SK-N-SH (cell line): ENCODE results near the gene CSNK2A1. TPM values are rescaled to one million over a fixed set of nuclear protein-coding genes. Genes with fewer than 3 reads are reported as not detected.

Source experiments
- CTCF ChIA-PET: fragments of 300-600, 350-600 bp; formaldehyde crosslinking; extraction: SDS; loops from one replicate; lab custom pipeline; 2021; lab: Yijun Ruan, JAX
- POLR2A ChIA-PET: fragments of 350-600 bp; sonication (Branson Sonifier 250); formaldehyde crosslinking; extraction: SDS; loops from one replicate; lab custom pipeline; 2020; ENCODE audit warnings: antibody characterized with exemption, inconsistent platforms; lab: Yijun Ruan, JAX
- DNase-seq: peaks from one replicate; pipeline ENCODE4 v3.0.0; 2012
- H2AFZ ChIP-seq: fragments of 200-600 bp; sonication (generic); 2 replicates; pipeline ENCODE4 v1.8.1; 2016; ENCODE audit warnings: antibody characterized with exemption, mild to moderate bottlenecking, low read depth
- H3F3A ChIP-seq: fragments of 200-600 bp; sonication (generic); replicated peaks from 2 replicates; pipeline ENCODE3; 2016; ENCODE audit warnings: antibody characterized with exemption, mild to moderate bottlenecking; ENCODE audit not compliant: insufficient read depth
- H3K27ac ChIP-seq, 2 experiments: fragments of 200-500 bp in 1 of 2; fragments of 200-600 bp in 1 of 2; sonication (Bioruptor generic) in 1 of 2; sonication (generic), shearing (Covaris generic) in 1 of 2; 2 replicates each; pipeline versions ENCODE4 v1.5.1 to v1.6.1; 2014 to 2016; ENCODE audit warnings: low read depth in 2 of 2, inconsistent platforms in 1 of 2, low read length in 1 of 2, mild to moderate bottlenecking in 1 of 2, mixed read lengths in 1 of 2
- H3K27me3 ChIP-seq: fragments of 200-600 bp; sonication (generic), shearing (Covaris generic); 2 replicates; pipeline ENCODE4 v1.6.1; 2016; ENCODE audit warnings: mixed run types; ENCODE audit not compliant: insufficient read depth
- H3K36me3 ChIP-seq, 2 experiments: fragments of 200-500 bp in 1 of 2; fragments of 200-600 bp in 1 of 2; sonication (Bioruptor generic) in 1 of 2; sonication (generic) in 1 of 2; replicated peaks in 1 of 2; 2 replicates each; pipeline versions ENCODE3 to v1.5.1; 2014 to 2016; ENCODE audit warnings: low read length in 1 of 2, mild to moderate bottlenecking in 1 of 2; ENCODE audit not compliant: insufficient read depth in 2 of 2, control insufficient read depth in 1 of 2
- H3K4me1 ChIP-seq, 2 experiments: fragments of 200-500 bp in 1 of 2; fragments of 200-600 bp in 1 of 2; sonication (Bioruptor generic) in 1 of 2; sonication (generic), shearing (Covaris generic) in 1 of 2; 2 replicates each; pipeline versions ENCODE4 v1.5.1 to v1.6.1; 2014 to 2016; ENCODE audit warnings: low read depth in 1 of 2, low read length in 1 of 2, mixed run types in 1 of 2; ENCODE audit not compliant: insufficient read depth in 2 of 2, control insufficient read depth in 1 of 2
- H3K4me2 ChIP-seq: fragments of 200-600 bp; sonication (generic), shearing (Covaris generic); 2 replicates; pipeline ENCODE4 v1.6.1; 2017; ENCODE audit warnings: mixed run types
- H3K4me3 ChIP-seq, 2 experiments: fragments of 200-500 bp in 1 of 2; fragments of 200-600 bp in 1 of 2; sonication (Bioruptor generic) in 1 of 2; sonication (generic), shearing (Covaris generic) in 1 of 2; 2 replicates each; pipeline versions ENCODE4 v1.5.1 to v1.8.1; 2014 to 2016; ENCODE audit warnings: low read depth in 2 of 2, inconsistent platforms in 1 of 2, low read length in 1 of 2, mild to moderate bottlenecking in 1 of 2, mixed read lengths in 1 of 2, moderate library complexity in 1 of 2
- H3K79me2 ChIP-seq: fragments of 200-600 bp; sonication (generic); 2 replicates; pipeline ENCODE4 v1.8.1; 2017; ENCODE audit warnings: mild to moderate bottlenecking; ENCODE audit not compliant: insufficient read depth
- H3K9ac ChIP-seq: fragments of 200-600 bp; sonication (generic); 2 replicates; pipeline ENCODE4 v1.6.1; 2017; ENCODE audit warnings: mixed run types
- H3K9me2 ChIP-seq: fragments of 200-600 bp; sonication (generic); 2 replicates; pipeline ENCODE4 v1.6.1; 2017; ENCODE audit warnings: mixed run types
- H3K9me3 ChIP-seq: fragments of 200-600 bp; sonication (generic); 2 replicates; pipeline ENCODE4 v1.6.1; 2017; ENCODE audit warnings: mixed run types, mild to moderate bottlenecking, moderate library complexity
- H4K20me1 ChIP-seq: fragments of 200-600 bp; sonication (generic); 2 replicates; pipeline ENCODE4 v1.6.1; 2017; ENCODE audit warnings: mild to moderate bottlenecking, mixed run types; ENCODE audit not compliant: insufficient read depth
- ELF1 ChIP-seq: IDR thresholded peaks from 2 replicates; pipeline ENCODE4 v1.4.0; 2012
- GATA2 ChIP-seq: sonication (generic); formaldehyde crosslinking; IDR thresholded peaks from 2 replicates; pipeline ENCODE4 v1.5.0; 2020; ENCODE audit warnings: mild to moderate bottlenecking, missing genetic modification reagents
- IRF3 ChIP-seq: fragments of 150-350 bp; IDR thresholded peaks from 2 replicates; pipeline ENCODE4 v1.6.1; 2016; ENCODE audit warnings: mild to moderate bottlenecking, low read depth, low read length
- JUND ChIP-seq: IDR thresholded peaks from 2 replicates; pipeline ENCODE4 v1.4.0; 2012
- MEF2A ChIP-seq: IDR thresholded peaks from 2 replicates; pipeline ENCODE4 v1.4.0; 2012; ENCODE audit warnings: low read depth, borderline replicate concordance
- MXI1 ChIP-seq: IDR thresholded peaks from 2 replicates; pipeline ENCODE4 v1.6.1; 2012; ENCODE audit warnings: mild to moderate bottlenecking, low read depth, low read length, improper control_type of control experiment
- NFIC ChIP-seq: IDR thresholded peaks from 2 replicates; pipeline ENCODE4 v1.4.0; 2012; ENCODE audit warnings: borderline replicate concordance
- PBX3 ChIP-seq: IDR thresholded peaks from 2 replicates; pipeline ENCODE4; 2012
- POLR2AphosphoS5 ChIP-seq: IDR thresholded peaks from 2 replicates; pipeline ENCODE4 v1.6.1; 2012; ENCODE audit warnings: low read depth, low read length
- RAD21 ChIP-seq: IDR thresholded peaks from 2 replicates; pipeline ENCODE4 v1.6.1; 2012; ENCODE audit warnings: mild to moderate bottlenecking, low read length
- RCOR1 ChIP-seq: fragments of 150-350 bp; IDR thresholded peaks from 2 replicates; pipeline ENCODE4 v1.6.1; 2017; ENCODE audit warnings: antibody characterized with exemption, low read length
- RXRA ChIP-seq: IDR thresholded peaks from 2 replicates; pipeline ENCODE4 v1.4.0; 2012; ENCODE audit warnings: low read depth, mild to moderate bottlenecking, borderline replicate concordance
- SMC3 ChIP-seq: IDR thresholded peaks from 2 replicates; pipeline ENCODE4 v1.6.1; 2012; ENCODE audit warnings: low read depth, low read length, improper control_type of control experiment
- TAF1 ChIP-seq: IDR thresholded peaks from 2 replicates; pipeline ENCODE4 v1.6.1; 2012; ENCODE audit warnings: low read depth, mild to moderate bottlenecking, low read length, moderate library complexity, borderline replicate concordance
- TCF12 ChIP-seq: IDR thresholded peaks from 2 replicates; pipeline ENCODE4 v1.4.0; 2012
- TEAD4 ChIP-seq: IDR thresholded peaks from 2 replicates; pipeline ENCODE4 v1.4.0; 2012; ENCODE audit warnings: mild to moderate bottlenecking, borderline replicate concordance; ENCODE audit not compliant: insufficient read depth
- WGBS: methylation state at CpG from one replicate; pipeline ENCODE4 v1.1.6; 2017; ENCODE audit warnings: low lambda C conversion rate; 5-methylcytosine and 5-hydroxymethylcytosine counted together
- polyA plus RNA-seq, 3 experiments: library from polyadenylated mRNA; depleted of rRNA; stranded (reverse); fragments of >200 nt; gene quantifications; 2 replicates each; pipeline ENCODE4 v1.2.3, GENCODE V29; 2012
- TF ChIP-seq, protein P1 (sequence below): fragments of 150-350 bp; IDR thresholded peaks from 2 replicates; pipeline ENCODE4 v1.6.1; 2017; ENCODE audit warnings: antibody characterized with exemption, low read length, low read depth, borderline replicate concordance
- TF ChIP-seq, protein P2 (sequence below): fragments of 200-600 bp; sonication (generic); IDR thresholded peaks from 2 replicates; pipeline ENCODE4 v1.6.1; 2017; ENCODE audit warnings: antibody characterized with exemption, mild to moderate bottlenecking, moderate library complexity

The CSNK2A1 gene
- polyA plus RNA-seq, 1 of the 3 experiments (the other 2 are of a cell fraction), result 61.9 TPM

DNA sequence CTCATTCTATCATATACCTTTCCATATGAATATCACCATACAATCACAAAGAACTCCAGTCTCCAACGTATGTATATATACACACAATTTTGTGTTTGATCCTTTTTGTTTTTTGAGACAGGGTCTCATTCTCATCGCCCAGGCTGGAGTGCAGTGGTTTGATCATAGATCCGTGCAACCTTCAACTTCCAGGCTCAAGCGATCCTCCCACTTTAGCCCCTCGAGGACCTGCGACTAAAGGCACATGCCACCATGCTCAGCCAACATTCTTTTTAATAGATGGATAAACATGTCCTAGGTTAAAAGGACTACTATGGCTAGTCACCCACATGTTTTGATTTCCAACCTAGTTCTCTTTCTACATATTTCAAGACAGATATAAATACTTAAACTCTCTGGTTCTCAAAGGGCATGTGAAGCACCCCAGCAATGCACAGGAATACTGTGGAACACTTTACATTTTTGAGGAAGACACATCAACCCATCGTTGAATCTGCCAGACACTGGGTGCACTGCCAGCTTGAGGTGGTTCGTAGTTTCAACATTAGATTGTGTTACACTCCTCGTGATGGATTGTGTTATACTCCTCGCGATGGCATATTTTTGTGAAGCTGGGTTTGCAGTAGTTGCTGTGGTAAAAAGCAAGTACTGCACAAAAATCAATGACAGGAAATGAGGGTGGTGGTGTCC lies 40.4 kb downstream of the CSNK2A1 start (continued):
- TF ChIP-seq PBX3, result no peak

DNA sequence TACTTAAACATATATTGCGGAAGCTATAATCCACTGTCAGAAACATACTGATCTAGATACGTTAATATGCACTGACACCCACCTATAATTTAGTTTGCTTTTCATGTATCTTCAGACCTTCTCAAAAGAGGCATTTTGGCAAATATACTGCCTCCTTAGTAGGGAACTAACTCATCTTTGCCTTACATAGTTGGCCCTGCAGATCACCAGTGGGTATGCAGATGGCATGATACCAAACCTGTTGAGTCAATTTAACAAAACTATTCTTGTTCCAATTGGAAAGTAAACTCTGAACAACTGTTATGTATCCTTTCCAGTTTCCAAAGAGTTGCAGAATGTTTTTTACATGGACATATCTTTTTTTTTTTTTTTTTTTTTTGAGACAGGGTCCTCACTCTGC lies 45.6 kb downstream of the CSNK2A1 start:
- no peaks in the 10 kb centered on the region for H3F3A ChIP-seq
- no peak overlapping the region for H3K4me3 ChIP-seq
- no peak overlapping the region for H3K27ac ChIP-seq
- TF ChIP-seq MXI1, result no peak
- TF ChIP-seq IRF3, result no peak
- no peaks in the 10 kb centered on the region for H3K27me3 ChIP-seq
- ChIA-PET POLR2A (no interaction called here), CTCF (interaction anchor here (0.6 to 1.4 kb wide), 3 partner anchors 11 to 239 kb away, joined by 3 read pairs; no protein-coding TSS in a partner anchor)
- H4K20me1 ChIP-seq, result no peaks in the 10 kb centered on the region
- H3K4me2 ChIP-seq, result no peak overlapping the region
- no peaks in the 10 kb centered on the region for H3K4me1 ChIP-seq
- H2AFZ ChIP-seq, result no peak overlapping the region
- DNase-seq, result no peak
- H3K9me3 ChIP-seq, result no peaks in the 10 kb centered on the region
- H3K9me2 ChIP-seq, result no peaks in the 10 kb centered on the region
- H3K36me3 ChIP-seq, result peaks cover 55 to 80% of the 10 kb centered on the region in 2 experiments
- WGBS, result 95% methylated on average over 2 of the region's 2 CpGs
- no peaks in the 10 kb centered on the region for H3K79me2 ChIP-seq
- H3K9ac ChIP-seq, result no peak overlapping the region

DNA sequence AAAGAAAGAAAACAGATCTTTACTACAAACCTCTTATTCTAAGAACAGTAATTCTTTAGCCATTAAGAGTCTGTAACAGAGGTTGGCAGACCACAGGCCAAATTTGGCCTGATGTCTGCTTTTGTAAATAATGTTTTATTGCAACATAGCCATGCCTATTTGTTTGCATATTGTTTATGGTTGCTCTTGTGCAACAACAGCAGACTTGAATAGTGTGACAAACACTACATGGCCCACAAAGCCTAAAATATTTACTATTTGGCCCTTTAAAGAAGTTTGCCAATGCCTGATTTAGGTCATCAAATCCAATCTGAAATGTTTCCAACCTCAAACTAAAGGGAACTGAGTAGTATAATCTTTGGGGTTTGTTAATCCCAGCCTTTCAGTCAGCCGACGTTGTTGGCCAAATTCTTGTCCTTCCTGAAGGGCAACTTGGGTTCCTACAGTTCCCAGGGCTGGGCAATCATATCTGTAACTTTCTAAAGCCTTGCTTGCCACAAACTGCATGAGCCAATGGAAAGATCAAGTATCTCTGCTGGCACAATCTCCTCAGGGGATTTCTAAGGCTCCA lies 47.4 kb downstream of the CSNK2A1 start:
- WGBS, result 85% methylated on average over 2 of the region's 2 CpGs
- Histone ChIP-seq H3K9me3 (no peaks in the 10 kb centered on the region), H3K9me2 (no peaks in the 10 kb centered on the region), H3K9ac (no peak overlapping the region), H2AFZ (no peak overlapping the region), H3K4me2 (no peak overlapping the region), H3K27ac (no peak overlapping the region), H3K27me3 (no peaks in the 10 kb centered on the region), H3F3A (no peaks in the 10 kb centered on the region), H3K36me3 (peaks cover 61 to 77% of the 10 kb centered on the region in 2 experiments), H4K20me1 (no peaks in the 10 kb centered on the region), H3K4me3 (no peak overlapping the region), H3K79me2 (no peaks in the 10 kb centered on the region), H3K4me1 (no peaks in the 10 kb centered on the region)
- CTCF ChIA-PET, result no interaction called here
- no peak for DNase-seq
- no peak for TF ChIP-seq MEF2A
- no peak for TF ChIP-seq TCF12
- no peak for TF ChIP-seq RCOR1
- no peak for TF ChIP-seq JUND
- TF ChIP-seq RXRA, result no peak
- TF ChIP-seq GATA2 (CRISPR knock-in tag), result no peak
- TF ChIP-seq TAF1, result no peak
- no peak for TF ChIP-seq SMC3
- TF ChIP-seq, protein P1, sequence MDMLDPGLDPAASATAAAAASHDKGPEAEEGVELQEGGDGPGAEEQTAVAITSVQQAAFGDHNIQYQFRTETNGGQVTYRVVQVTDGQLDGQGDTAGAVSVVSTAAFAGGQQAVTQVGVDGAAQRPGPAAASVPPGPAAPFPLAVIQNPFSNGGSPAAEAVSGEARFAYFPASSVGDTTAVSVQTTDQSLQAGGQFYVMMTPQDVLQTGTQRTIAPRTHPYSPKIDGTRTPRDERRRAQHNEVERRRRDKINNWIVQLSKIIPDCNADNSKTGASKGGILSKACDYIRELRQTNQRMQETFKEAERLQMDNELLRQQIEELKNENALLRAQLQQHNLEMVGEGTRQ, result no peak
- TF ChIP-seq ELF1, result no peak
- no peak for TF ChIP-seq NFIC
- no peak for TF ChIP-seq PBX3
- no peak for TF ChIP-seq RAD21
- no peak for TF ChIP-seq TEAD4
- no peak for TF ChIP-seq POLR2AphosphoS5
- TF ChIP-seq, protein P2, sequence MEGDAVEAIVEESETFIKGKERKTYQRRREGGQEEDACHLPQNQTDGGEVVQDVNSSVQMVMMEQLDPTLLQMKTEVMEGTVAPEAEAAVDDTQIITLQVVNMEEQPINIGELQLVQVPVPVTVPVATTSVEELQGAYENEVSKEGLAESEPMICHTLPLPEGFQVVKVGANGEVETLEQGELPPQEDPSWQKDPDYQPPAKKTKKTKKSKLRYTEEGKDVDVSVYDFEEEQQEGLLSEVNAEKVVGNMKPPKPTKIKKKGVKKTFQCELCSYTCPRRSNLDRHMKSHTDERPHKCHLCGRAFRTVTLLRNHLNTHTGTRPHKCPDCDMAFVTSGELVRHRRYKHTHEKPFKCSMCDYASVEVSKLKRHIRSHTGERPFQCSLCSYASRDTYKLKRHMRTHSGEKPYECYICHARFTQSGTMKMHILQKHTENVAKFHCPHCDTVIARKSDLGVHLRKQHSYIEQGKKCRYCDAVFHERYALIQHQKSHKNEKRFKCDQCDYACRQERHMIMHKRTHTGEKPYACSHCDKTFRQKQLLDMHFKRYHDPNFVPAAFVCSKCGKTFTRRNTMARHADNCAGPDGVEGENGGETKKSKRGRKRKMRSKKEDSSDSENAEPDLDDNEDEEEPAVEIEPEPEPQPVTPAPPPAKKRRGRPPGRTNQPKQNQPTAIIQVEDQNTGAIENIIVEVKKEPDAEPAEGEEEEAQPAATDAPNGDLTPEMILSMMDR, result no peak
- POLR2A ChIA-PET, result no interaction called here
